Effector memory CD4-positive, alpha-beta T cell (primary cell): Measurements from ENCODE around the gene TOMM40L.

ENCODE experiments used
- DNase-seq, 3 donors: peaks; one replicate each; pipeline ENCODE4 v3.0.0-alpha.2; 2020
- H3K27ac ChIP-seq: 2 replicates; pipeline ENCODE4 v1.7.0; 2013; ENCODE audit warnings: mild to moderate bottlenecking, low read length, moderate library complexity; ENCODE audit not compliant: insufficient read depth, poor library complexity, severe bottlenecking
- H3K27me3 ChIP-seq: replicated peaks from 2 replicates; pipeline ENCODE4 v1.7.0; 2013; ENCODE audit warnings: mild to moderate bottlenecking, low read length; ENCODE audit not compliant: insufficient read depth, control insufficient read depth, poor library complexity, severe bottlenecking
- H3K36me3 ChIP-seq: 2 replicates; pipeline ENCODE4 v1.7.0; 2013; ENCODE audit warnings: mild to moderate bottlenecking, low read length, moderate library complexity; ENCODE audit not compliant: control insufficient read depth, insufficient read depth
- H3K4me1 ChIP-seq: 2 replicates; pipeline ENCODE4 v1.7.0; 2013; ENCODE audit warnings: low read length, mild to moderate bottlenecking; ENCODE audit not compliant: control insufficient read depth, insufficient read depth, poor library complexity, severe bottlenecking
- H3K4me3 ChIP-seq: 2 replicates; pipeline ENCODE4 v1.7.0; 2013; ENCODE audit warnings: low read length, low read depth, mild to moderate bottlenecking; ENCODE audit not compliant: insufficient read depth, poor library complexity, severe bottlenecking
- H3K9me3 ChIP-seq: 2 replicates; pipeline ENCODE4 v1.7.0; 2013; ENCODE audit warnings: mild to moderate bottlenecking, low read length, moderate library complexity; ENCODE audit not compliant: control insufficient read depth

TOMM40L gene

GRCh38 chr1:161206411-161207140 lies 19.3 kb upstream of the TOMM40L start:
- Histone ChIP-seq H3K4me1 (peaks cover 20% of the 10 kb centered on the region), H3K9me3 (no peaks in the 10 kb centered on the region), H3K27me3 (no peaks in the 10 kb centered on the region), H3K36me3 (peaks cover 51% of the 10 kb centered on the region), H3K27ac (no peak overlapping the region), H3K4me3 (no peak overlapping the region)
- DNase-seq, result no peak

GRCh38 chr1:161207173-161207572 lies 18.7 kb upstream of the TOMM40L start:
- Histone ChIP-seq H3K9me3 (no peaks in the 10 kb centered on the region), H3K4me1 (peaks cover 15% of the 10 kb centered on the region), H3K36me3 (peaks cover 57% of the 10 kb centered on the region), H3K27me3 (no peaks in the 10 kb centered on the region), H3K4me3 (no peak overlapping the region), H3K27ac (no peak overlapping the region)
- no peak for DNase-seq

GRCh38 chr1:161209790-161210409 lies 16.0 kb upstream of the TOMM40L start:
- no peak overlapping the region for H3K27ac ChIP-seq
- H3K36me3 ChIP-seq, result peaks cover 73% of the 10 kb centered on the region
- no peaks in the 10 kb centered on the region for H3K4me1 ChIP-seq
- no peak overlapping the region for H3K4me3 ChIP-seq
- H3K9me3 ChIP-seq, result no peaks in the 10 kb centered on the region
- peak; percentile 34 to 55 (median 39) for DNase-seq
- H3K27me3 ChIP-seq, result no peaks in the 10 kb centered on the region

GRCh38 chr1:161214369-161214768 lies 11.5 kb upstream of the TOMM40L start:
- H3K36me3 ChIP-seq, result peaks cover 50% of the 10 kb centered on the region
- H3K4me3 ChIP-seq, result no peak overlapping the region
- no peaks in the 10 kb centered on the region for H3K9me3 ChIP-seq
- no peak for DNase-seq
- peaks cover 3% of the 10 kb centered on the region for H3K4me1 ChIP-seq
- no peaks in the 10 kb centered on the region for H3K27me3 ChIP-seq
- H3K27ac ChIP-seq, result no peak overlapping the region

- no peaks in the 10 kb centered on the region for H3K27me3 ChIP-seq
- H3K36me3 ChIP-seq, result peaks cover 43% of the 10 kb centered on the region
- no peaks in the 10 kb centered on the region for H3K9me3 ChIP-seq
- no peak within 1 kb of the TSS for H3K27ac ChIP-seq
- H3K4me3 ChIP-seq, result no peak within 1 kb of the TSS
- peaks cover 3% of the 10 kb centered on the region for H3K4me1 ChIP-seq
- DNase-seq, result no peak
Measured at GRCh38 chr1:161215076-161215475, 10.8 kb upstream of the TOMM40L start, which contains the start of gene FCER1G. Gene FCER1G, plus strand, starts transcription at chr1:161215295. Its CDS starts 27 bp downstream, at chr1:161215322.

- H3K27me3 ChIP-seq, result no peaks in the 10 kb centered on the region
- no peak overlapping the region for H3K27ac ChIP-seq
- H3K4me3 ChIP-seq, result no peak overlapping the region
- no peak for DNase-seq
- H3K4me1 ChIP-seq, result peaks cover 3% of the 10 kb centered on the region
- peaks cover 23% of the 10 kb centered on the region for H3K36me3 ChIP-seq
- H3K9me3 ChIP-seq, result no peaks in the 10 kb centered on the region
Measured at GRCh38 chr1:161216945-161217712, 8.7 kb upstream of the TOMM40L start.

GRCh38 chr1:161217831-161218230 lies 8.0 kb upstream of the TOMM40L start:
- Histone ChIP-seq H3K4me3 (no peak overlapping the region), H3K27ac (no peak overlapping the region), H3K27me3 (no peaks in the 10 kb centered on the region), H3K36me3 (peaks cover 17% of the 10 kb centered on the region), H3K4me1 (peaks cover 3% of the 10 kb centered on the region), H3K9me3 (no peaks in the 10 kb centered on the region)
- DNase-seq, result no peak

GRCh38 chr1:161218301-161219077 lies 7.4 kb upstream of the TOMM40L start:
- H3K27me3 ChIP-seq, result no peaks in the 10 kb centered on the region
- DNase-seq, result no peak
- H3K9me3 ChIP-seq, result no peaks in the 10 kb centered on the region
- H3K4me3 ChIP-seq, result no peak overlapping the region
- peaks cover 3% of the 10 kb centered on the region for H3K4me1 ChIP-seq
- peaks cover 10% of the 10 kb centered on the region for H3K36me3 ChIP-seq
- H3K27ac ChIP-seq, result no peak overlapping the region

- Histone ChIP-seq H3K4me3 (no peak overlapping the region), H3K27ac (no peak overlapping the region), H3K9me3 (no peaks in the 10 kb centered on the region), H3K36me3 (peaks cover 2% of the 10 kb centered on the region), H3K4me1 (peaks cover 3% of the 10 kb centered on the region), H3K27me3 (no peaks in the 10 kb centered on the region)
- DNase-seq, result no peak
Measured at GRCh38 chr1:161219078-161219892, 6.6 kb upstream of the TOMM40L start.
